ENCODE results near the gene PRRG3.

GRCh38 chrX:151735219-151735618 is 40.0 kb downstream of the PRRG3 start:
- TF ChIP-seq CTCF (IDR thresholded peaks at IDR 0.05; ENCODE audit: low read length), result no peak
- TF ChIP-seq EZH2 (IDR thresholded peaks at IDR 0.05; ENCODE audit: borderline replicate concordance, low read length), result no peak
